Skin of body (tissue), 2 donors: ENCODE data around the gene SNX13. TPM values are rescaled to one million over a fixed set of nuclear protein-coding genes. Genes with fewer than 3 reads are reported as not detected.

Experiments used
- DNase-seq: peaks from one replicate; lab custom pipeline; 2025; lab: John Stamatoyannopoulos, UW
- total RNA-seq: library from RNA; depleted of rRNA; stranded (reverse); fragments of >200 nt; gene quantifications from one replicate; pipeline ENCODE4 v1.2.3, GENCODE V29; 2014

SNX13 gene
- total RNA-seq, 1 donor from 2014 or later, result 59.4 TPM

- DNase-seq, result no peak
These were observed 158.6 kb downstream of the SNX13 start for GRCh38 chr7:17781491-17782215.

DNA sequence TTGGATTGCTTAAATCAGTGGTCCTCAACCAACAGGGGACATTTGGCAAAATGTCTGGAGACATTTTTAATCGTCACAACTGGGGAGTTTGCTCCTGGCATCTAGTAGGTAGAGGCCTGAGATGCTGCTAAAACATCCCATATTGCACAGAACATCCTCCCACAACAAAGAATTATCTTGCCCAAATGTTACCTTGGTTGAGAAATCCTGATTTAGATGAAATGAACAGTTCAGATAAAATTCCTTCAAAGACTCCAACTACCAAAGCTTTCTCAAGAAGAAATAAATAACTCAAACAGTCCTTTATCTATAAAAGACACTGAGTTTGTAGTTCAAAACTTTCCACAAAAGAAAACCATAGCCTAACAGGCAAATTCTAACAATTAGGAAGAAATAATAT is 160.9 kb downstream of the SNX13 start:
- DNase-seq, result no peak

GRCh38 chr7:17774716-17775288 is 165.5 kb downstream of the SNX13 start:
- no peak for DNase-seq

- no peak for DNase-seq
These were observed 166.0 kb downstream of the SNX13 start for GRCh38 chr7:17774248-17774647.

GRCh38 chr7:17773289-17773626 is 167.0 kb downstream of the SNX13 start:
- no peak for DNase-seq

GRCh38 chr7:17772581-17773288 is 167.6 kb downstream of the SNX13 start:
- no peak for DNase-seq

- DNase-seq, result no peak
These were observed 168.3 kb downstream of the SNX13 start for GRCh38 chr7:17771901-17772408.

GRCh38 chr7:17770710-17771375 is 169.5 kb downstream of the SNX13 start:
- no peak for DNase-seq

- DNase-seq, result no peak
These were observed 170.4 kb downstream of the SNX13 start for GRCh38 chr7:17769918-17770317.

DNA sequence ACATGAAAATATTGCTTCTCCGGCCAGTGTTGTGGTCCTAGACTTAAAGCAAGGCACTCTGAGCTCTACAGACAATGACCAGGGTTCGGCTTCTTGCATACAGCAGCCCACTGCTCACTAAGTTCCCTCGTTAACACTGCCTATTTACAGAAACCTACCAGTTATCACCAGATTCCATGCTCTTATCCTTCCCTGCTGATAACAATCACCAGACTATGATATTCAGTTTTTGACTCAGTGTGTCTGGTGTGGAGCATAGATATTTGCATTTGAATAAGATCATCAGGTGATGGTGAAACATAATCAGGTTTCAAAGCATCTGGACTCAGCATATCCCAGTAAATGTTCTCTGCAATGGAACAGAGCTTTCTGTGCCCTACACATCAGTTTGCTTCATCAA is 182.3 kb downstream of the SNX13 start:
- no peak for DNase-seq

GRCh38 chr7:17746020-17746530 is 194.2 kb downstream of the SNX13 start:
- DNase-seq, result no peak

DNA sequence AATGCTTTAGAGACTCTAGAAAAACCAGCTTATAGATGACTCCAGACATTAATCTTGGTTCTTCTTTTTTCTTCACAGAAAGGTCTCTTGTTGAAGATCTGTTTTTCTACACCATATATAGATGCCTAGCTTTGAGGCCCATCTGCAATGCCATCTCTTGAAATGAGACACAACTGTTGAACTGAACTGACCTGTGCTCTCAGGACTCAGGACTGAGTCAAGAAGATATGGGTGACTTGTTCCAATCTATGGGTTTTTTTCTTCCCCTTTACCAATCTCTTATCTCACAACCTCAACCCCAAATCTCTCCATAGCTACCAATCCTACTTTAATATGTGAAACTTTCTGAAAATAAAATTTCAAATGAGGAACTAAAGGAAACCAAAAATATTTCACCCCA is 194.7 kb downstream of the SNX13 start:
- no peak for DNase-seq

- no peak for DNase-seq
These were observed 197.0 kb downstream of the SNX13 start for GRCh38 chr7:17743316-17743715.

- no peak for DNase-seq
These were observed 198.9 kb downstream of the SNX13 start for GRCh38 chr7:17741426-17741825.

Other genes starting within 250 kb of the SNX13 start
- not detected for gene PRPS1L1, start 87.4 kb upstream of the SNX13 start, total RNA-seq